Measurements from ENCODE around the gene FLT3LG.

FLT3LG gene

DNA sequence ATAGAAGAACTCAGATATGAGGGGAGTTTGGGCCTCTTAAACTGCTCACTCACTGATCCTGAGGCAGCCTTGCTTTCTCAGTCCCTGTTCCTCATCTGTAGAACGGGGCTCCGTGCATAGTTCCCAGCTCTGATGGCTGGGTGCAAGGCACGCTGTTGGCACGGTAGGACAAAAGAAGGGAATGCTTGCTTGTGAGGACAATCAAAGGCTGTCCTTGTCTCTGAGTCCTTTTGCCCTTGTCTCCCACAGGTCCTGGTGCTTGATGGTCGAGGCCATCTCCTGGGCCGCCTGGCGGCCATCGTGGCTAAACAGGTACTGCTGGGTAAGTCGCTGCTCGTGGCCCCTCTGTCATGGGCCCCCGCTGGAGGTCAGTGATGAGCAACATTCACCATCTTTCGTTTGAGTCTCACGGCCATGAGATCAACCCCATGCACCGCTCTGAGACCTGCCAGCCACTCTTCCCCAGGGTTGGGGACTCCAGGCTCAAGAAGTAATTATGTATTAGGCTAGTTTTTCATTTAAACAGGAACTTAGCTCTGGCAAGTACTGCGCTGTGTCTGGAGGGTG lies 15.7 kb downstream of the FLT3LG start:
- DNase-seq: no peak

DNA sequence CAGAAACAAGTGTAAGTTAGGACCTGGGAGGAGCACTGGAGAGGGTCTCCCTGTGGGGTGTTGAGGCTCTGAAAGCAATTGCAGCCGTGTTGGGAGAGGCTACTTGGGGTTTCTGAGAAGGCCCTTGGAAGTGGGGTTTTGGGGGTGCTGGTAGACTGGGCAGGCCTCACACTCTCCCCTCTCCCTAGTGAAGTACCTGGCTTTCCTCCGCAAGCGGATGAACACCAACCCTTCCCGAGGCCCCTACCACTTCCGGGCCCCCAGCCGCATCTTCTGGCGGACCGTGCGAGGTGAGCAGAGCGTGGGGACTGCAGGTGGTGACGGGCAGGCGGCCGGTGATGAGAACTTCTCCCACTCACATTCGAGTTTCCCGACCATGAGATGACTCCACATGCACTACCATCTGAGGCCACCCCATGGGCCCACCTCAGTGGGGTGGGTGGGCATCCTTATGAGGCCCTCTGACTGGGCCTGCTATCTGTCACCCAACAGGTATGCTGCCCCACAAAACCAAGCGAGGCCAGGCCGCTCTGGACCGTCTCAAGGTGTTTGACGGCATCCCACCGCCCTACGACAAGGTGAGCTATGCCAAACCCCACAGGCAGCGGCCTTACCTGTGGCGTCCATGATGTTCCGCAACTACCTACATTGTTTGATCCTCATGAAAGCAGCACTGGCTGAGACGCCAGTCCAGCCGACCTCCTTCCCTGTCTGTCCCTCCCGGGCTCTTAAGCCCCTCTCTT lies 16.4 kb downstream of the FLT3LG start:
- DNase-seq: no peak

DNA sequence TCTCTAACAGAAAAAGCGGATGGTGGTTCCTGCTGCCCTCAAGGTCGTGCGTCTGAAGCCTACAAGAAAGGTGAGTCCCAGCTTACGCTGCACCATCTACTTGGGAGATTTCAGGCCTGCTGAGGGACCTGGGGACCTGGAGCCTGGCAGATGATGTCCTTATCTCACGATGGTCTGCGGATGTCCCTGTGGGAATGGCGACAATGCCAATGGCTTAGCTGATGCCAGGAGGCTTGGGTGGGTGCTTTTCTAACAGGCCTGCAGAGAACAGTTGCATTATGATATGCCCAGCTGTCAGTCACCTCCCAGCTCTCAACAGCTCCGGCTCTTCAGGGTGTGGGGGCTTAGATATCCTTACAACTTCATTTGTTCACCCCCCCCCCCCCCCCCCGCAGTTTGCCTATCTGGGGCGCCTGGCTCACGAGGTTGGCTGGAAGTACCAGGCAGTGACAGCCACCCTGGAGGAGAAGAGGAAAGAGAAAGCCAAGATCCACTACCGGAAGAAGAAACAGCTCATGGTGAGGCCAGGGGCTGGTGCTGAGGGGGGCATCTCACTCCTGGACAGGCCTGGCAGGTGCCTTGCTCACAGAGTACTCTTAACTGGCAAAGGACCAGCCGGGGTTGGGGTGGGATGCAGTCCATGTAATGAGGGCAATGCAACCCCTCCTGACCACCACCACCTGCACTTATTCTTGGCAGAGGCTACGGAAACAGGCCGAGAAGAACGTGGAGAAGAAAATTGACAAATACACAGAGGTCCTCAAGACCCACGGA lies 17.2 kb downstream of the FLT3LG start:
- no peak for DNase-seq

- no peak for DNase-seq
Observed at GRCh38 chr19:49491804-49492572, 18.0 kb downstream of the FLT3LG start.

- DNase-seq: no peak
Observed at GRCh38 chr19:49492573-49493405, 18.8 kb downstream of the FLT3LG start.

DNA sequence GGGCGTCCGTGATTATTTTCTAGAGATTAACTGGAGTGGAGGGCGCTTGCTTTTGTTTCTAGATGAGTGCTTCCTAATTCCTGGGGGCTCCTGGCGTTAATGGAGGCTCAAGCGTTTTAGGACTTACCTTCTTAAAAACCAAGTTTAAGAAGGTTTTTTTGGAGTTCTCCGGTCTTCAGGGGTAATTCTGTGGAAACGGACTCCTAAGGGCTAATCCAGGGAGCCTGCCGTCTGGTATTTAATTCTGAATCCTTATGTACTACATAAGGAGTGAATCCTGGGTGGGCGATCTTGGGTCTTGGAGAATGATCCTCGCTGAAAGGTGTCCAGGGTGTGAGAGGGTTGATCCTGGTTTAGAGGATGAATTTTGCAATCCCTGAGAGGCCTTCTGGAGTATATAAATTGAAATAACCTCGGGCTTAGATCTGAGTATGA lies 22.6 kb downstream of the FLT3LG start:
- no peak for DNase-seq

DNA sequence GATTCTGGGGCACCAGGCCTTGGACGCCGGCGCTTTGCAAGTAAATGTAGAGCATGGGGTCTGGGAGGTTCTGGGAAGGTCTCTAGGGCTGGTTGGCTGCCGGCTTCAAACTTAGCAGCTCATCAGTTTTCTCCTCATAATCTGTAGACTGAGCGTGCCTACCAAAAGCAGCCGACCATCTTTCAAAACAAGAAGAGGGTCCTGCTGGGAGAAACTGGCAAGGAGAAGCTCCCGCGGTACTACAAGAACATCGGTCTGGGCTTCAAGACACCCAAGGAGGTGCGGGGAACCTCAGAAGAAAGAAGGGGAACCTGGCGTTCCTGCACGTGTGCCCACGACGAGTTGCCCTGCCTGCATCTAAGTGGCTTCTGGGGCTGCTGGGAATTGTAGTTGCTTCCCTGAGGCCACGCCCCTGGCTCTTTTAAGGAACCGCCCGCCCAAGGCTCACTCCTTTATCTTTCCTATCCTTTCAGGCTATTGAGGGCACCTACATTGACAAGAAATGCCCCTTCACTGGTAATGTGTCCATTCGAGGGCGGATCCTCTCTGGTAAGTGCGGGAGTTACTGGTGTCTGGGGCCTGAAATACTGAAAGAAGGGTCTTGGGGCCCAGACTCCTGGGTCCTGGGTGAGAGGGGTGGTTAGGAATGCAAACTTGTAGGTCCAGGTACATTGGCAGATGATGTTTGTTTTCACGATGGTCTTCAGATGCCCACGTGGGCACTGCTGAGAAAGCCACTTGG lies 23.2 kb downstream of the FLT3LG start:
- peak; percentile 67 for DNase-seq

- no peak for DNase-seq
Observed at GRCh38 chr19:49497789-49498103, 23.7 kb downstream of the FLT3LG start.

DNA sequence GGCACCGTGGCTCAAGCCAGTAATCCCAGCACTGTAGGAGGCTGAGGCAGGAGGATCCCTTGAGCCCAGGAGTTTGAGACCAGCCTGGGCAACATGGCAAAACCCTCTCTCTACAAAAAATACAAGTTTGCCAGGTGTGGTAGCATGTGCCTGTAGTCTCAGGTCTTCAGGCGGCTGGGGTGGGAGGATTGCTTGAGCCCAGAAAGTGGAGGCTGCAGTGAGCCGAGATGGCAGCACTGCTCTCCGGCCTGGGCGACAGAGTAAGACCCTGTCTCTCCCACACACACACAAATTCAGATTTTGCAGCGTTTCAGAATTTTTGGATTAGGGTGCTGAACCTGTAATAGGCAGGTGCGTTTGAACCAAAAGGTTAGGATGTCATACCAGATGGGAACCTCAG lies 24.5 kb downstream of the FLT3LG start:
- no peak for DNase-seq

DNA sequence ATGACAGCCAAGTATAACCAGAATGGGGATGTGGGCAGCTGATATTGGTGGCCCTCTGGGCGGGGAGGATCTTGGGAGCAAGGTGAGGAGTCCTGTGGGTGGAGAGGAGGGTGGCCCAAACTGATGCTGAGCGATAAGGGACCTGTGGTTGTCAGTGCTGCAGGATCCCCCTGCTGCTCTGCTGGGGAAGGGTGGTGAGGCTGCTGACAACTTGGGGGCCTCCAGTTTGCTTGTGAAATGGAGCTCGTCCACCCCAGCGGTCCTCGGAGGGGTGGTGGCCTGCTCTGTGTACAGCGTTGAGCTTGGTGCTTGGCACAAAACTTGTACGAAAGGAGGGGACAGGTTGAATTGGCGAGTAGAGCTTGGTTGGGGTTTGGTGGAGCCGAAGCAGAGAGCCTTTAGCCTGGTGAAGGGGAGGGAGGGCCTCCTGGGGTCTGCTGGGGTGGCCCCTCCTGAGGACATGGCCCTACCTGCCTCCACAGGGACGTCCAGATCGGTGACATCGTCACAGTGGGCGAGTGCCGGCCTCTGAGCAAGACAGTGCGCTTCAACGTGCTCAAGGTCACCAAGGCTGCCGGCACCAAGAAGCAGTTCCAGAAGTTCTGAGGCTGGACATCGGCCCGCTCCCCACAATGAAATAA lies 25.1 kb downstream of the FLT3LG start:
- DNase-seq: no peak

DNA sequence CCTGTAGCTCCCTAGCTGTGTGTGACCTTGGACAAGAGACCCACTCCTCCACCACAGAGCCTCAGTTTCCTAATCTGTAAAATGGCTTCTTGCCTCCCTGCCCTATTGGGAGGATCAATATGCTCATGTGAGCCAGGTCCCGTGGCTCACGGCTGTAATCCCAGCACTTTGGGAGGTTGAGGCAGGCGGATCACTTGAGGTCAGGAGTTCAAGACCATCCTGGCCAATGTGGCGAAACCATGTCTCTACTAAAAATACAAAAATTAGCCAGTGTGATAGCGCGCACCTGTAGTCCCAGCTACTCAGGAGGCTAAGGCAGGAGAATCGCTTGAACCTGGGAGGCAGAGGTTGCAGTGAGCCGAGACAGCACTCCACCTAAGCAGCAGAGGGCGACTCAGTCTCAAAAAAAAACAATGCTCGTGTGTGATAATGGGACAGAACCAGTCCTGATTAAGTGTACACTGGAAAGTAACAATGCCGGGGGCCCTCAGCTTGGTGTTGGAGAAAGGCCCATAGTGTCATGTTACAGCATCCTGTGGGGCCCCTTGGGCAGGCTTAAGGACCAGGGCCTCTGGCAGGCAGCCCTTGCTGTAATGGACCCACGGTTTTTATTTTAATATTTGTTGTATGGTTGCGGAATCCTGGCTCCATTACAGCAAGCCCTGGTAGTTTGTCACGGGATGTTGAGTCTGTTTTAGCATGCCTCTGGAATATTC lies 29.0 kb downstream of the FLT3LG start:
- no peak for DNase-seq

- no peak for DNase-seq
Observed at GRCh38 chr19:49503582-49503962, 29.6 kb downstream of the FLT3LG start.

DNA sequence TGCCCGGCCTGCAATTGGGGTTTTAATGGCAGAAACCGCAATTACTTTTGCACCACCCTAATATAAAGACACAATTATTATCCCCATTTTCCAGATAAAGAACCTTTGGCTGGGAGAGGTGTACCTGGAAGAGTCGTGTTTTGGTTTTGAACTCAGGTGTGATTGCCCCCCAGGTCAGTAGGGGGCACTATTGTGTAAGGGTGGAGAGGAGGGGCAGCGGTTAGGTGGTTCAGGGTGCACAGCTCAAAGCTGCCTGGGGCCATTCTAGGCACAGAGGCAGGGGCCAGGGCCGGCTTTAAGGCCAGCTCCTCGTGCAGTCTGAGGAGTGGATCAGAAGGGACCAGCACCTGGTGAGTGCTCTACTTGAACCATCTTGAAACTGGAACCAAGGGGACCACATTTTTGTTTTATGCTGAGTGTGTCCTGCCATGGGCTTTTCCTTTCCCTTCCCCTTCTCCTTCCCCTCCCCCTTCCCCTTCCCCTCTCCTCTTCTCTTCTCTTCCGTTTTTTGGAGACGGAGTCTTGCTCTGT lies 32.6 kb downstream of the FLT3LG start:
- peak; percentile 33 for DNase-seq

DNA sequence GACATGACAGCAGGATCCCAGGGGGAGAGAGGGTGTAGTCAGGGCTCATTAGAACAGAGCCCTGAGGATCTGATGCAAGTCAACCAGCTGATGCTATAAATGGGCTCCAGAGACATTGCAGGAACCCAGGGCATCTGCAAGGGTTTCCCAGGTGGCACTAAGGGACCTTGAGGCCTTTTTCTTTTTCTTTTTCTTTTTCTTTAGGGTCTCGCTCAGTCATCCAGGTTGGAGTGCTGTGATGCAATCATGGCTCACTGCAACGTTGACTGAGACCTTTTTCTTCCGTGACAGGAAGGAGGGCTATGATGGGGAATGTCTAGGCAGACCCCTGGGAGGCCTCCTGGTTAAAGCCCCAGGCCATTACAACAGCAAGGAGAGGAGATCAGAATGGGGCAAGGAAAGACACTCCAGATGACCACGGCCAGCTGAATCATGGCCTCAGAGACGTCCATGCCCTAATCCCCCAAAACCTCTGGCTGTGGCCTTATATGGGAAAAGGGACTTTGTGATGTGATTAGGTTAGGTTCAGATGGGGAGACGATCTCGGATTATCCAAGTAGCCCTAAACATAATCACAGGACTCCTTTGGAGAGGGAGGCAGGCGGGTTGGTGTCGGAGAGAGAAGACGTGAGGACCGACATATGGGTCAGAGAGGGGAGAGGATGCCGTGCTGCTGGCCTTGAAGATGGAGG lies 33.9 kb downstream of the FLT3LG start:
- no peak for DNase-seq

- no peak for DNase-seq
Observed at GRCh38 chr19:49512970-49513745, 39.1 kb downstream of the FLT3LG start.

GRCh38 chr19:49513746-49514118 lies 39.7 kb downstream of the FLT3LG start:
- DNase-seq: no peak

DNA sequence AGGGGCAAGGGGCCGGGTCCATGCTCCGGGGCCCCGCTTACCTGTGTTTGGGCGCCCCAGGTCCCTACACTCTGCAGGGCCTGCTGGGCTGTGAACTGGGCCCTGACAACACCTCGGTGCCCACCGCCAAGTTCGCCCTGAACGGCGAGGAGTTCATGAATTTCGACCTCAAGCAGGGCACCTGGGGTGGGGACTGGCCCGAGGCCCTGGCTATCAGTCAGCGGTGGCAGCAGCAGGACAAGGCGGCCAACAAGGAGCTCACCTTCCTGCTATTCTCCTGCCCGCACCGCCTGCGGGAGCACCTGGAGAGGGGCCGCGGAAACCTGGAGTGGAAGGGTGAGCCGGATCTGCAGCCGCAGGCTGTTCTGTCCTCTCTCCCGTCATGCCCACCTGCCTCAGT lies 40.1 kb downstream of the FLT3LG start:
- DNase-seq: no peak

- DNase-seq: peak; percentile 90
Observed at GRCh38 chr19:49515767-49516166, 41.8 kb downstream of the FLT3LG start.

- no peak for DNase-seq
Observed at GRCh38 chr19:49518033-49518432, 44.0 kb downstream of the FLT3LG start.

Measured in GF-D8 (cell line).